Upper lobe of left lung (tissue), 6 donors: Measurements from ENCODE around the gene AMOTL1. TPM values are rescaled to one million over a fixed set of nuclear protein-coding genes. Genes with fewer than 3 reads are reported as not detected.

Experiments
- ATAC-seq, 2 donors: fragments of 200-7000 bp; cut with Tn5 transposase; one replicate each; pipeline ENCODE4 v1.9.1; 2022; ENCODE audit warnings: mild to moderate bottlenecking in 2 of 2, moderate library complexity in 2 of 2; ENCODE audit not compliant: low FRiP score in 2 of 2
- DNase-seq, 2 donors: peaks; one replicate each; pipeline ENCODE4 v3.0.0-alpha.2; 2019 to 2020
- H3K27ac ChIP-seq, 4 donors: fragments of 200-600 bp; sonication (generic); one replicate each; pipeline ENCODE4 v1.5.1; 2016 to 2019
- H3K27me3 ChIP-seq, 4 donors: fragments of 200-600 bp; sonication (generic); one replicate each; pipeline ENCODE4 v1.5.1; 2017 to 2019
- H3K36me3 ChIP-seq, 4 donors: fragments of 200-600 bp; sonication (generic); one replicate each; pipeline ENCODE4 v1.5.1; 2016 to 2019
- H3K4me1 ChIP-seq, 4 donors: fragments of 200-600 bp; sonication (generic); one replicate each; pipeline ENCODE4 v1.5.1; 2018 to 2019
- H3K4me3 ChIP-seq, 4 donors: fragments of 200-600 bp; sonication (generic); one replicate each; pipeline ENCODE4 v1.5.1; 2017 to 2019; ENCODE audit warnings: mild to moderate bottlenecking in 2 of 4, moderate library complexity in 1 of 4
- H3K9me3 ChIP-seq, 4 donors: fragments of 200-600 bp; sonication (generic); one replicate each; pipeline ENCODE4 v1.5.1; 2018 to 2019
- EP300 ChIP-seq, 4 donors: sonication (generic); formaldehyde crosslinking; IDR thresholded peaks; one replicate each; pipeline ENCODE4 v1.5.1; 2017; ENCODE audit warnings: antibody characterized with exemption in 4 of 4, control low read depth in 2 of 4
- POLR2A ChIP-seq, 4 donors: fragments of 450-650 bp; IDR thresholded peaks; one replicate each; pipeline ENCODE4 v1.5.1; 2016 to 2017; ENCODE audit warnings: antibody characterized with exemption in 4 of 4, mild to moderate bottlenecking in 2 of 4
- POLR2AphosphoS5 ChIP-seq, 2 donors: sonication (generic); formaldehyde crosslinking; IDR thresholded peaks; one replicate each; pipeline ENCODE4 v1.5.1; 2017; ENCODE audit warnings: antibody characterized with exemption in 2 of 2
- WGBS, 2 donors: methylation state at CpG; one replicate each; pipeline ENCODE4 v1.1.5; 2017 to 2018; 5-methylcytosine and 5-hydroxymethylcytosine counted together
- total RNA-seq, 6 donors: library from RNA; depleted of rRNA in 4 of 6; stranded (reverse); fragments of >200 nt in 4 of 6; gene quantifications; one replicate each; pipeline versions ENCODE4 v1.1.0 to v1.2.1, GENCODE V29; 2016 to 2021
- TF ChIP-seq, protein P1 (sequence below), 6 experiments: fragments of 450-650 bp in 4 of 6; fragments of 200-600 bp in 2 of 6; sonication (generic) in 2 of 6; IDR thresholded peaks; one replicate each; pipeline ENCODE4 v1.5.1; 2016 to 2019; ENCODE audit warnings: antibody characterized with exemption in 6 of 6
- donor health status: DM: no; HTN: no; CAD: no; lungs with moderate emphysema.
- donor health status: DM: no; HTN: yes; CAD: no; lungs with severe emphysema.

AMOTL1 gene
- total RNA-seq, 6 donors from 2014 or later = 30.4 to 54.7 (median 46.1) TPM

DNA sequence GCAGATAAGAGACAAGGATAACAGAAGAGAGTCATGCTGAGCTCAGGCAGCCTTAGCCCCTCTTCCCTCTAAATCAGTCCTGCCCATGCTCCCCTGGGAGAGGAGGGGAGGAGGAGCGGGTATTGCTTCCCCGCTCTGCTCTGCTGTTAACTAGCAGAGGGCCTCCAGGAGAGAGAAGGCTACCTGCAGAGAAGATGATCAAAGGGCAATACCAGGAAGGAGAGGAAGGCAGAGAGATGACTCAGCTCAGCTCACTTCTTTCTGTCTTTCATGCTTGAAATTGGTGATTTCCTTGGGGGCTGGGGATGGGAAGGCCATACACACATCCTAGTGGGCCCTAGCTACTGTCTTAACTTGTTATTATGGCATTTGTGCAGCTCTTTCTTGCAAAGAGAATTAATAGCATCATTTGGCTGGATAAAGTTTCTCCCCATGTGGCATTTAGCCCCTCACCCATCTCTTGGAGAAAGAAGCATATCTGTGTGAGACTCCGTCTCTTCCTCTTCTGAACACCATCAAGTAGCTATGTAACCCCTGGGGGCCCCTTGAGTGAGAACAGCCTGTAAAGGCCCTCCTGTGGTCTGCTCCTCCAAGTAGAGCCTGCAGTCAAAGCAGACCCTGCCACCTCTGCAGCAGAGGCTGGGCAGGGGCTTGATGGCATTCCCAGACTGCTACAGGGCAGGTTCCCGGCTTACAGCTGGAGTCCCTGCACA, 33.4 kb upstream of the AMOTL1 start:
- DNase-seq (no peak), ATAC-seq (no peak)
- no peaks in the 10 kb centered on the region for H3K36me3 ChIP-seq
- TF ChIP-seq POLR2A (IDR thresholded peaks at IDR 0.05) (no peak), POLR2AphosphoS5 (IDR thresholded peaks at IDR 0.05) (no peak)
- TF ChIP-seq, protein P1, sequence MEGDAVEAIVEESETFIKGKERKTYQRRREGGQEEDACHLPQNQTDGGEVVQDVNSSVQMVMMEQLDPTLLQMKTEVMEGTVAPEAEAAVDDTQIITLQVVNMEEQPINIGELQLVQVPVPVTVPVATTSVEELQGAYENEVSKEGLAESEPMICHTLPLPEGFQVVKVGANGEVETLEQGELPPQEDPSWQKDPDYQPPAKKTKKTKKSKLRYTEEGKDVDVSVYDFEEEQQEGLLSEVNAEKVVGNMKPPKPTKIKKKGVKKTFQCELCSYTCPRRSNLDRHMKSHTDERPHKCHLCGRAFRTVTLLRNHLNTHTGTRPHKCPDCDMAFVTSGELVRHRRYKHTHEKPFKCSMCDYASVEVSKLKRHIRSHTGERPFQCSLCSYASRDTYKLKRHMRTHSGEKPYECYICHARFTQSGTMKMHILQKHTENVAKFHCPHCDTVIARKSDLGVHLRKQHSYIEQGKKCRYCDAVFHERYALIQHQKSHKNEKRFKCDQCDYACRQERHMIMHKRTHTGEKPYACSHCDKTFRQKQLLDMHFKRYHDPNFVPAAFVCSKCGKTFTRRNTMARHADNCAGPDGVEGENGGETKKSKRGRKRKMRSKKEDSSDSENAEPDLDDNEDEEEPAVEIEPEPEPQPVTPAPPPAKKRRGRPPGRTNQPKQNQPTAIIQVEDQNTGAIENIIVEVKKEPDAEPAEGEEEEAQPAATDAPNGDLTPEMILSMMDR (IDR thresholded peaks at IDR 0.05) = no peak
- H3K9me3 ChIP-seq = no peaks in the 10 kb centered on the region
- peaks cover 4 to 15% (median 10%) of the 10 kb centered on the region in 4 donors for H3K4me1 ChIP-seq
- WGBS, 2 donors = 91 to 94% methylated on average over 4 of the region's 4 CpGs
- H3K27ac ChIP-seq = peak overlapping the region in 1 of 4 donors; percentile 58
- no peaks in the 10 kb centered on the region for H3K27me3 ChIP-seq
- H3K4me3 ChIP-seq = no peak overlapping the region

DNA sequence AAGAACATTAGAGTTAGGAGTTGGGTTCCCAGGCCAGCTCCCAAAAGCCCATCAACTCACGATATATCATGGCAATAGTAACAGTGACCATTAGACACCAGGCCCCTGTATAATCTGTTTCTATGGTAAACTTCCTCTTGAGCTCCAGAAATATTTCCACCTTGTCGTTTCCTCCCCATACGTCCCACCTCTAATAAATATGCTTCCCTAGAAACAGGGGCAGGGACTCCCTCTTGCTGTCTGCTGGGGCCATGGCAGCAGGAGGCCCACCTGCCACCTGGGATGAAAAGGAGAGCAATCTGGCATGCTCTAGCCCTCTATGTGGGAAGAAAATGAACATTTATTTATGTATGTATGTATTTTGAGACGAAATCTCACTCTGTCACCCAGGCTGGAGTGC, 32.2 kb upstream of the AMOTL1 start:
- Histone ChIP-seq H3K36me3 (no peaks in the 10 kb centered on the region), H3K4me3 (no peak overlapping the region), H3K27me3 (peaks cover 0 to 7% (median 0%) of the 10 kb centered on the region in 4 donors), H3K27ac (no peak overlapping the region), H3K4me1 (peaks cover 3 to 19% (median 11%) of the 10 kb centered on the region in 4 donors), H3K9me3 (no peaks in the 10 kb centered on the region)
- DNase-seq (peak in 1 of 2 donors; percentile 5), ATAC-seq (no peak)
- 61 to 64% methylated on average over 4 of the region's 4 CpGs for WGBS, 2 donors
- TF ChIP-seq POLR2A (IDR thresholded peaks at IDR 0.05) (no peak), POLR2AphosphoS5 (IDR thresholded peaks at IDR 0.05) (no peak), EP300 (IDR thresholded peaks at IDR 0.05) (no peak)
- TF ChIP-seq, protein P1 (IDR thresholded peaks at IDR 0.05) = no peak

DNA sequence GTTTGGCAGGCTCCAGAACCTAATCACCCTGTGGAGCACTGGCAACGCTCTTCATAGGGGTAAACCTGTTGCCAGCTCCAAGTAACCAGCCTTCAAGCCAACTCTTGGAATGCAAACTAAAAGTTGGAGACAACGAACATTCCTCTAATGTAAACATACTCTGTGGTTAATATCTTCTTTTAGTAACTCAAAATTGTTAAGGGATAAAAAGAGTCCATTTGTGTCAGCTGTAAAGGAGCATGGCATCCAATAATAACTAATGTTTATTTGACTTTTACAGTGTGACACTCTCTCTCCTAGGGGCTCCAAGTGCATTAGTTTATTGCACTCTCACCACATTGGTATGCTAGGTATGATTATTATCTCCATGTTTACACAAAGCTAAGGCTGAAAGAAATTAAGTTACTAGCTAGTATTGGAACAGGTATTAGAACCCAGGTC, 31.0 kb upstream of the AMOTL1 start:
- no peak for TF ChIP-seq POLR2AphosphoS5 (IDR thresholded peaks at IDR 0.05)
- no peak for TF ChIP-seq POLR2A (IDR thresholded peaks at IDR 0.05)
- ATAC-seq = no peak
- no peak for DNase-seq
- 43 to 53% methylated on average over 2 of the region's 2 CpGs for WGBS, 2 donors
- H3K27ac ChIP-seq = no peak overlapping the region
- H3K4me3 ChIP-seq = no peak overlapping the region
- H3K9me3 ChIP-seq = no peaks in the 10 kb centered on the region
- H3K27me3 ChIP-seq = peaks cover 0 to 7% (median 0%) of the 10 kb centered on the region in 4 donors
- no peaks in the 10 kb centered on the region for H3K36me3 ChIP-seq
- H3K4me1 ChIP-seq = peaks cover 12 to 32% (median 17%) of the 10 kb centered on the region in 4 donors

DNA sequence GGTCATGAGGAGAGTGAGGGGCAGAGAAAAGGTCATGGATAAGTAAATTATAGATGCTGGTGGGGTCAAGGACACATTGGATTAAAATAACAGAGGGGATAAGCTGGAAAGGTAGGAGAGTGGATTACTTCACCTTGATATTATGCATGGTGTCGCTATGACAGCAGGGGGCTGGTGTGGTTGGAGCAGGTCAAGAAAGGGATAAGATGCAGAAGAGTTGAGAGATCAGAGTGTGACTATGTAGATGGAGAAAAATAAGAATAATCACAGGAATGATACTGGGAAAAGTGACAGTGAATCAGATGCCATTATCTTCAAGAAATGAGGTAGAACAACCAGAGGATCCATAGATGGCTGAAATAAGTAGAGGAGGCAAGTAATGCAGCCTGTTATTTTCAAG, 29.4 kb upstream of the AMOTL1 start:
- H3K9me3 ChIP-seq = no peaks in the 10 kb centered on the region
- H3K4me1 ChIP-seq = peaks cover 9 to 23% (median 12%) of the 10 kb centered on the region in 4 donors
- no peaks in the 10 kb centered on the region for H3K36me3 ChIP-seq
- no peak overlapping the region for H3K4me3 ChIP-seq
- no peak overlapping the region for H3K27ac ChIP-seq
- ATAC-seq = no peak
- DNase-seq = no peak
- TF ChIP-seq POLR2AphosphoS5 (IDR thresholded peaks at IDR 0.05) (no peak), POLR2A (IDR thresholded peaks at IDR 0.05) (no peak), EP300 (IDR thresholded peaks at IDR 0.05) (no peak)
- TF ChIP-seq, protein P1 (IDR thresholded peaks at IDR 0.05) = no peak
- WGBS, 2 donors = 90 to 93% methylated on average over 1 of the region's 1 CpG
- peaks cover 0 to 7% (median 0%) of the 10 kb centered on the region in 4 donors for H3K27me3 ChIP-seq

DNA sequence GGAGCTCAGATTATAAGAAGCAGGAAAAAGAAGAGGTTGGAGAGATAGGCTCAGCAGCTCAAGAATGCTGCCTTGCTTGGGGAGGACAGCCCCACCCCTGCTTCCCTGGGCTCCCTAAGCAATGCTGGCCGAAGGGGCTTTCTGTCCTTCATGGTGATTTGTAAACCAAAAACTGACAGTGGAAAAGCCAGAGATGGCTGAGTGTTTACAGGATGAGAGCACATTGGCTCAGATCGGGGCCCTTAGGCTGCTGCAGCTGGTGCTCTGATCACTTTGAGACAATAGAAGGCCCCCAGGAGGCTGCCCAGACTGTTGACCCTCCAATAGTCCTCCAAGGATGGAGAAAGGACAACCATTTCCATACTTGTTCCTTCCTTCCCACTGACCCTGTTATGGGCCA, 28.8 kb upstream of the AMOTL1 start:
- H3K4me3 ChIP-seq = no peak overlapping the region
- no peak for ATAC-seq
- WGBS, 2 donors = 71 to 79% methylated on average over 2 of the region's 2 CpGs
- H3K36me3 ChIP-seq = no peaks in the 10 kb centered on the region
- peaks cover 0 to 7% (median 0%) of the 10 kb centered on the region in 4 donors for H3K27me3 ChIP-seq
- DNase-seq = no peak
- peaks cover 9 to 23% (median 11%) of the 10 kb centered on the region in 4 donors for H3K4me1 ChIP-seq
- no peaks in the 10 kb centered on the region for H3K9me3 ChIP-seq
- TF ChIP-seq EP300 (IDR thresholded peaks at IDR 0.05) = no peak
- TF ChIP-seq POLR2A (IDR thresholded peaks at IDR 0.05) = no peak
- no peak for TF ChIP-seq POLR2AphosphoS5 (IDR thresholded peaks at IDR 0.05)
- TF ChIP-seq, protein P1 (IDR thresholded peaks at IDR 0.05) = no peak
- H3K27ac ChIP-seq = no peak overlapping the region
